HG03045 (cell line): ENCODE measurements around the gene DLD.

ENCODE experiments used
- ATAC-seq: cut with Tn5 transposase; IDR thresholded peaks from one replicate; pipeline ENCODE4 v1.9.1; 2021; ENCODE audit warnings: mild to moderate bottlenecking, moderate library complexity; ENCODE audit not compliant: unreplicated experiment

Gene DLD

GRCh38 chr7:107967420-107967819 lies 76.4 kb downstream of the DLD start:
- ATAC-seq: no peak

- ATAC-seq: no peak
Measured at GRCh38 chr7:107968449-107968848, 77.5 kb downstream of the DLD start.

GRCh38 chr7:107969856-107970255 lies 78.9 kb downstream of the DLD start:
- ATAC-seq: no peak
